Measurements from ENCODE around the gene ZFYVE21. TPM values are rescaled to one million over a fixed set of nuclear protein-coding genes. Genes with fewer than 3 reads are reported as not detected.

ZFYVE21 gene
- total RNA-seq, 1 donor from 2014 or later = 61.3 TPM

GRCh38 chr14:103765526-103765925, 49.9 kb downstream of the ZFYVE21 start:
- Histone ChIP-seq H3K9me3 (no peaks in the 10 kb centered on the region), H3K27me3 (no peaks in the 10 kb centered on the region), H3K4me1 (no peaks in the 10 kb centered on the region), H3K36me3 (peaks cover 8% of the 10 kb centered on the region), H3K27ac (no peak overlapping the region), H3K4me3 (no peak overlapping the region)
- no peak for DNase-seq
- ATAC-seq = no peak
- TF ChIP-seq CTCF (IDR thresholded peaks at IDR 0.05) = no peak
- intact Hi-C loops (cut with DNase I) = no loop called here

- H3K4me1 ChIP-seq = no peaks in the 10 kb centered on the region
- TF ChIP-seq CTCF (IDR thresholded peaks at IDR 0.05) = no peak
- DNase-seq = no peak
- peak; percentile 35 for ATAC-seq
- H3K9me3 ChIP-seq = no peaks in the 10 kb centered on the region
- intact Hi-C loops (cut with DNase I) = no loop called here
- H3K27me3 ChIP-seq = no peaks in the 10 kb centered on the region
- H3K27ac ChIP-seq = no peak overlapping the region
- peaks cover 8% of the 10 kb centered on the region for H3K36me3 ChIP-seq
- no peak overlapping the region for H3K4me3 ChIP-seq
These were observed 51.8 kb downstream of the ZFYVE21 start for GRCh38 chr14:103767336-103767894.

GRCh38 chr14:103770500-103770899, 54.9 kb downstream of the ZFYVE21 start:
- Histone ChIP-seq H3K27me3 (no peaks in the 10 kb centered on the region), H3K27ac (no peak overlapping the region), H3K4me3 (no peak overlapping the region), H3K36me3 (no peaks in the 10 kb centered on the region), H3K4me1 (no peaks in the 10 kb centered on the region), H3K9me3 (no peaks in the 10 kb centered on the region)
- DNase-seq = no peak
- no peak for ATAC-seq
- TF ChIP-seq CTCF (IDR thresholded peaks at IDR 0.05) = no peak
- intact Hi-C loops (cut with DNase I) = no loop called here

- Histone ChIP-seq H3K4me1 (no peaks in the 10 kb centered on the region), H3K9me3 (no peaks in the 10 kb centered on the region), H3K36me3 (no peaks in the 10 kb centered on the region), H3K27me3 (no peaks in the 10 kb centered on the region), H3K4me3 (no peak overlapping the region), H3K27ac (no peak overlapping the region)
- DNase-seq (no peak), ATAC-seq (peak; percentile 35)
- TF ChIP-seq CTCF (IDR thresholded peaks at IDR 0.05) = no peak
- intact Hi-C loops (cut with DNase I) = no loop called here
These were observed 55.3 kb downstream of the ZFYVE21 start for GRCh38 chr14:103770902-103771301.

- H3K4me1 ChIP-seq = no peaks in the 10 kb centered on the region
- H3K36me3 ChIP-seq = no peaks in the 10 kb centered on the region
- no peak overlapping the region for H3K27ac ChIP-seq
- intact Hi-C loops (cut with DNase I) = no loop called here
- ATAC-seq = no peak
- no peaks in the 10 kb centered on the region for H3K27me3 ChIP-seq
- H3K4me3 ChIP-seq = no peak overlapping the region
- TF ChIP-seq CTCF (IDR thresholded peaks at IDR 0.05) = no peak
- no peaks in the 10 kb centered on the region for H3K9me3 ChIP-seq
- no peak for DNase-seq
These were observed 56.6 kb downstream of the ZFYVE21 start for GRCh38 chr14:103772078-103772712.

Data from upper lobe of right lung (tissue), 1 donor.